ENCODE results near the gene ABO. TPM values are rescaled to one million over a fixed set of nuclear protein-coding genes. Genes with fewer than 3 reads are reported as not detected.

The ABO gene
- total and polyA plus RNA-seq, 2 of the 8 experiments (the other 6 are each of a cell fraction or from before 2014, with no cell fraction given), result 0.03 TPM; not detected in 1

DNA sequence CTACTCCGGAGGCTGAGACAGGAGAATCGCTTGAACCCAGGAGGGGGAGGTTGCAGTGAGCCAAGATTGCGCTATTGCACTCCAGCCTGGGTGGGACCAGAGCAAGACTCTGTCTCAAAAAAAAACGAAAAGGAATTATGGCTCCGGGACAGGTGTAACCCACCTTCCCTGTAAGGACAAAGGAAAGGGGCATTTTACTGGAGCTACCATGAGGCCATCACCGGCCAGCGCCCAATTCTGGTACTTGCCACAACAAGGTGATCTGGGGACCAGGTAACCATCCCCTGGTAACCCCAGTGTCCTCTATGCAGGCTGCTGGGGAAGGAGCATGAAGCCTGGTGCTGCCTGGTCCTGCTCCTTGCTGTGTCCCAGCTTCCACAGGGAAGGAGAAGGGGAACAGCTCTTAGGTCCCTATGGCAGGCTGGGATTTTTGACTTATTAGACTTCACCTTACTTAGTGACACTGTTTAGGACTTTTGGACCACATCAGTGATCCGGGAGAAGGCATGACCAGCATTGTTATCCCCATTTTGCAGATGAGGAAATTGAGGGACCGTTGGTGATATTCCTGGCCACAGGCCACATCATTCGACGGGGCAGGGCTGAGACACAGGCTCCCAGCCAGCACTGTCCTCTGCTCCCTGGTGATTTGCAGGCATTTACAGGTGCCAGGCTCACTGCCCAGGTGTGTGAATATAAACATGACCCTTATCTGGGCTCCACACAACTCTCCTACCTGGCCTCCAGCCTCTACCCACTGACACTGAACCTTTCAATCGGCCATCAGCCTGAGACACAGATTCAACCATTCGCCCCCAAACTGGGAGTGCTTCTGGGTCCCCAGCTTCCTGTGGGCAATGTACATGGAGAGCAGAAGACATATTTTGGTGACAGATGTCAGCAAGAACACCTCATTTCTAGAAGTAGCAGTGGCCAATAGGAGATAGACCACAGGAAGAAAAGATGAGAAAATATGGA is 26.5 kb upstream of the ABO start:
- WGBS, 2 experiments (ENCODE audit: extremely low coverage in 1 of 2, insufficient coverage in 1 of 2, insufficient read length in 1 of 2, insufficient replicate concordance in 2 of 2, low coverage in 1 of 2, low lambda C conversion rate in 2 of 2, missing lambda C conversion rate in 1 of 2), result 88% methylated on average over 13 of the region's 13 CpGs; no CpG with 5 or more reads in 1 of the 2 experiments
- Histone ChIP-seq H3K36me3 (ENCODE audit: control insufficient read depth in 2 of 4, insufficient read depth in 4 of 4, low read length in 3 of 4) (no peaks in the 10 kb centered on the region), H2BK15ac (ENCODE audit: low read length) (no peak overlapping the region), H3K9me3 (ENCODE audit: insufficient read depth in 2 of 2, low read depth in 1 of 2, low read length in 1 of 2) (no peaks in the 10 kb centered on the region; a peak in 1 of 4 replicates), H3K4me2 (ENCODE audit: insufficient read depth in 1 of 2, low read depth in 2 of 2, low read length in 2 of 2) (no peak overlapping the region), H3K27ac (ENCODE audit: low read depth, low read length) (no peak overlapping the region), H2BK120ac (replicated peaks; ENCODE audit: low read depth, low read length) (no peak overlapping the region), H3K79me2 (ENCODE audit: control insufficient read depth in 1 of 2, insufficient read depth in 2 of 2, low read length in 2 of 2) (no peaks in the 10 kb centered on the region), H4K8ac (ENCODE audit: extremely low read depth, insufficient read depth, low read length) (no peak overlapping the region), H3K23me2 (ENCODE audit: low read depth, low read length) (no peaks in the 10 kb centered on the region), H4K20me1 (replicated peaks in 1 of 2; ENCODE audit: control insufficient read depth in 1 of 2, insufficient read depth in 2 of 2, low read length in 2 of 2) (no peaks in the 10 kb centered on the region), H3K4ac (replicated peaks; ENCODE audit: insufficient read length, low read depth, low read length) (no peak overlapping the region), H2BK12ac (ENCODE audit: low read depth, low read length) (no peak overlapping the region), H2BK5ac (ENCODE audit: low read depth, low read length) (no peak overlapping the region), H3K56ac (replicated peaks; ENCODE audit: insufficient read length, low read depth, low read length) (no peak overlapping the region), H3K23ac (ENCODE audit: insufficient read length) (no peak overlapping the region), H3K9ac (replicated peaks in 1 of 4; ENCODE audit: extremely low read depth in 1 of 4, low read depth in 3 of 4, low read length in 3 of 4) (no peak overlapping the region), H3K79me1 (ENCODE audit: low read depth, low read length) (no peaks in the 10 kb centered on the region), H3K27me3 (replicated peaks in 1 of 4; ENCODE audit: control insufficient read depth in 3 of 4, extremely low read depth in 1 of 4, insufficient read depth in 3 of 4, low read length in 3 of 4) (no peaks in the 10 kb centered on the region), H3K4me1 (replicated peaks in 1 of 4; ENCODE audit: control insufficient read depth in 3 of 4, insufficient read depth in 4 of 4, low read length in 3 of 4) (no peaks in the 10 kb centered on the region), H3K4me3 (ENCODE audit: extremely low read depth in 1 of 4, insufficient read depth in 2 of 4, low read depth in 3 of 4, low read length in 4 of 4) (no peak overlapping the region), H4K91ac (replicated peaks; ENCODE audit: insufficient read length, low read length) (no peak overlapping the region), H3K18ac (ENCODE audit: extremely low read depth, low read length) (no peak overlapping the region), H2AFZ (ENCODE audit: low read length) (no peak overlapping the region), H3K14ac (ENCODE audit: insufficient read length) (no peak overlapping the region), H4K5ac (ENCODE audit: insufficient read length, low read depth, low read length) (no peak overlapping the region), H2BK20ac (ENCODE audit: low read length) (no peak overlapping the region), H2AK5ac (ENCODE audit: low read depth, low read length) (no peak overlapping the region)
- no peak for DNase-seq (ENCODE audit: low read depth in 1 of 2, low spot score in 2 of 2)
- CTCF ChIA-PET (ENCODE audit: partially characterized antibody), result interaction anchor here (1.2 kb wide), 1 partner anchor 63 kb away, joined by 4 read pairs; no protein-coding TSS in a partner anchor
- FAIRE-seq, result no peak
- POLR2A ChIA-PET (ENCODE audit: partially characterized antibody), result interaction anchor here (1.2 kb wide), 1 partner anchor 52 kb away, joined by 3 read pairs; no protein-coding TSS in a partner anchor
- TF ChIP-seq SRF (IDR thresholded peaks at IDR 0.05; ENCODE audit: low read depth, low read length), result no peak
- TF ChIP-seq, protein P1, sequence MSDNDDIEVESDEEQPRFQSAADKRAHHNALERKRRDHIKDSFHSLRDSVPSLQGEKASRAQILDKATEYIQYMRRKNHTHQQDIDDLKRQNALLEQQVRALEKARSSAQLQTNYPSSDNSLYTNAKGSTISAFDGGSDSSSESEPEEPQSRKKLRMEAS (IDR thresholded peaks at IDR 0.05), result no peak
- TF ChIP-seq CBX8 (IDR thresholded peaks at IDR 0.05; ENCODE audit: borderline replicate concordance, low read depth, low read length), result no peak
- no peak for TF ChIP-seq SIN3A (conservative IDR thresholded peaks at IDR 0.05 in 1 of 2, IDR thresholded peaks at IDR 0.05 in 1 of 2; ENCODE audit: low read depth in 1 of 2, low read length in 2 of 2)
- no peak for TF ChIP-seq GABPA (IDR thresholded peaks at IDR 0.05; ENCODE audit: borderline replicate concordance, insufficient read depth, low read length)
- no peak for TF ChIP-seq KDM1A (IDR thresholded peaks at IDR 0.05; ENCODE audit: borderline replicate concordance, low read length)
- no peak for TF ChIP-seq FOSL1 (IDR thresholded peaks at IDR 0.05; ENCODE audit: insufficient read depth, low read depth, low read length)
- TF ChIP-seq ZNF274 (IDR thresholded peaks at IDR 0.05; ENCODE audit: borderline replicate concordance, extremely low read depth, low read length), result no peak
- TF ChIP-seq EGR1 (IDR thresholded peaks at IDR 0.05; ENCODE audit: borderline replicate concordance, low read depth, low read length), result no peak
- no peak for TF ChIP-seq BACH1 (IDR thresholded peaks at IDR 0.05; ENCODE audit: low read length)
- no peak for TF ChIP-seq SAP30 (IDR thresholded peaks at IDR 0.05; ENCODE audit: insufficient read depth, insufficient replicate concordance, low read length)
